T-helper 22 cell (primary cell): ENCODE data around the gene MPDU1.
A peak's percentile ranks its signal among the peaks of the same experiment; 100 is the strongest.

Experiments
- DNase-seq: peaks from one replicate; pipeline ENCODE4 v3.0.0-alpha.2; 2020; ENCODE audit warnings: low read depth

Gene MPDU1

GRCh38 chr17:7583253-7584109, at the start of gene MPDU1:
Gene MPDU1, plus strand, starts transcription at chr17:7583852. Its CDS starts 11 bp downstream, at chr17:7583863.
- peak; percentile 87 for DNase-seq

- DNase-seq = no peak
These were observed 45.6 kb upstream of the MPDU1 start for GRCh38 chr17:7538050-7538449.

- no peak for DNase-seq
These were observed 44.6 kb upstream of the MPDU1 start for GRCh38 chr17:7538891-7539545.

- no peak for DNase-seq
These were observed 42.5 kb upstream of the MPDU1 start for GRCh38 chr17:7541074-7541621.

- no peak for DNase-seq
These were observed 38.7 kb upstream of the MPDU1 start for GRCh38 chr17:7544911-7545310.

GRCh38 chr17:7548585-7549400, 34.9 kb upstream of the MPDU1 start, which contains the start of gene TNFSF12:
Gene TNFSF12, plus strand, starts transcription at chr17:7549058. Its CDS starts 96 bp downstream, at chr17:7549154.
- DNase-seq = peak; percentile 42

GRCh38 chr17:7549401-7550055, 34.1 kb upstream of the MPDU1 start:
- DNase-seq = no peak

GRCh38 chr17:7550344-7550743, 33.3 kb upstream of the MPDU1 start:
- DNase-seq = no peak

GRCh38 chr17:7551396-7551795, 32.3 kb upstream of the MPDU1 start:
- no peak for DNase-seq

GRCh38 chr17:7552621-7553051, 31.0 kb upstream of the MPDU1 start:
- peak; percentile 27 for DNase-seq

- DNase-seq = no peak
These were observed 30.3 kb upstream of the MPDU1 start for GRCh38 chr17:7553356-7553755.

- no peak for DNase-seq
These were observed 28.2 kb upstream of the MPDU1 start for GRCh38 chr17:7555320-7555948.

GRCh38 chr17:7556627-7557026, 27.0 kb upstream of the MPDU1 start:
- no peak for DNase-seq

- no peak for DNase-seq
These were observed 26.4 kb upstream of the MPDU1 start for GRCh38 chr17:7557147-7557764.

- no peak for DNase-seq
These were observed 25.7 kb upstream of the MPDU1 start for GRCh38 chr17:7557775-7558543.

GRCh38 chr17:7558544-7559319, 24.9 kb upstream of the MPDU1 start, which contains the start of gene TNFSF13:
Gene TNFSF13, plus strand, starts transcription at chr17:7558750. Its CDS starts 290 bp downstream, at chr17:7559040.
- DNase-seq = no peak

GRCh38 chr17:7559320-7560171, 24.1 kb upstream of the MPDU1 start:
- no peak for DNase-seq
